ENCODE measurements around the gene RAI2. TPM values are rescaled to one million over a fixed set of nuclear protein-coding genes. Genes with fewer than 3 reads are reported as not detected.

Gene RAI2
- total and polyA plus RNA-seq, 2 experiments from 2014 or later: 0.83 to 0.99 TPM

- TF ChIP-seq REST (IDR thresholded peaks at IDR 0.05; ENCODE audit: unreplicated experiment): no peak
- no peak for TF ChIP-seq JUNB (IDR thresholded peaks at IDR 0.05; ENCODE audit: unreplicated experiment)
- TF ChIP-seq ETS1 (IDR thresholded peaks at IDR 0.05): no peak
- TF ChIP-seq STAT1 (IDR thresholded peaks at IDR 0.05; ENCODE audit: unreplicated experiment): no peak
- TF ChIP-seq EZH2phosphoT487 (IDR thresholded peaks at IDR 0.05; ENCODE audit: unreplicated experiment): no peak
- no peak for TF ChIP-seq NANOG (IDR thresholded peaks at IDR 0.05; ENCODE audit: borderline replicate concordance)
- TF ChIP-seq ZNF331 (CRISPR knock-in tag; IDR thresholded peaks at IDR 0.05; ENCODE audit: low read depth): no peak
- no peak for TF ChIP-seq EZH2 (IDR thresholded peaks at IDR 0.05; ENCODE audit: low read depth, unreplicated experiment)
- no peak for TF ChIP-seq ZNF114 (CRISPR knock-in tag; IDR thresholded peaks at IDR 0.05)
- no peak for TF ChIP-seq CREB1 (CRISPR knock-in tag; IDR thresholded peaks at IDR 0.05; ENCODE audit: low read depth)
- TF ChIP-seq POLR2AphosphoS5 (IDR thresholded peaks at IDR 0.05; ENCODE audit: low read depth): no peak
Measured at GRCh38 chrX:17774053-17774452, 87.0 kb downstream of the RAI2 start (continued).

DNA sequence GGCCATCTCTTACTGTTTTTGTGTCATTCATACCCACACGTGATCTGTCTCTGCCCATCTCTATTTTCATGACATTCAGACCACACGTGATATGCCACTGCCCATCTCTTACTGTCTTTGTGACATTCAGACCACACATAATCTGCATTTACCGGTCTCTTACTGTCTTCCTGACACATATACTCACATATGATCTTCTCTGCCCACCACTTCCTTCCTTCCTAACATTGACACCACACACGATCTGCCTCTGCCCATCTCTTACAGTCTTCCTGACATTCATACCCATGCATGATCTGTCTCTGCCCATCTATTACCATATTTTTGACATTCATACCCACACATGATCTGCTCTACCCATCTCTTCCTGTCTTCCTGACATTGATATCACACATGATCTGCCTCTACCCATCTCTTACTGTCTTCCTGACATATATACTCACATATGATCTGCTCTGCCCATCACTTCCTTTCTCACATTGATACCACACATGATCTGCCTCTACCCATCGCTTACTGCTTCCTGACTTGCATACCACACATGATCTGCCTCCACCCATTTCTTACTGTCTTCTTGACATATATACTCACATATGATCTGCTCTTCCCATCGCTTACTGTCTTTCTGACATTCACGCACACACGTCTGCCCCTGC lies 87.7 kb downstream of the RAI2 start:
- no peak for ATAC-seq
- no peak overlapping the region for H3K4me3 Mint-ChIP-seq
- no peak for TF ChIP-seq POLR2AphosphoS5 (IDR thresholded peaks at IDR 0.05; ENCODE audit: low read depth)
- no peak for TF ChIP-seq ETS1 (IDR thresholded peaks at IDR 0.05)
- no peak for TF ChIP-seq ZNF114 (CRISPR knock-in tag; IDR thresholded peaks at IDR 0.05)
- no peak for TF ChIP-seq EZH2phosphoT487 (IDR thresholded peaks at IDR 0.05; ENCODE audit: unreplicated experiment)
- TF ChIP-seq, protein P1, sequence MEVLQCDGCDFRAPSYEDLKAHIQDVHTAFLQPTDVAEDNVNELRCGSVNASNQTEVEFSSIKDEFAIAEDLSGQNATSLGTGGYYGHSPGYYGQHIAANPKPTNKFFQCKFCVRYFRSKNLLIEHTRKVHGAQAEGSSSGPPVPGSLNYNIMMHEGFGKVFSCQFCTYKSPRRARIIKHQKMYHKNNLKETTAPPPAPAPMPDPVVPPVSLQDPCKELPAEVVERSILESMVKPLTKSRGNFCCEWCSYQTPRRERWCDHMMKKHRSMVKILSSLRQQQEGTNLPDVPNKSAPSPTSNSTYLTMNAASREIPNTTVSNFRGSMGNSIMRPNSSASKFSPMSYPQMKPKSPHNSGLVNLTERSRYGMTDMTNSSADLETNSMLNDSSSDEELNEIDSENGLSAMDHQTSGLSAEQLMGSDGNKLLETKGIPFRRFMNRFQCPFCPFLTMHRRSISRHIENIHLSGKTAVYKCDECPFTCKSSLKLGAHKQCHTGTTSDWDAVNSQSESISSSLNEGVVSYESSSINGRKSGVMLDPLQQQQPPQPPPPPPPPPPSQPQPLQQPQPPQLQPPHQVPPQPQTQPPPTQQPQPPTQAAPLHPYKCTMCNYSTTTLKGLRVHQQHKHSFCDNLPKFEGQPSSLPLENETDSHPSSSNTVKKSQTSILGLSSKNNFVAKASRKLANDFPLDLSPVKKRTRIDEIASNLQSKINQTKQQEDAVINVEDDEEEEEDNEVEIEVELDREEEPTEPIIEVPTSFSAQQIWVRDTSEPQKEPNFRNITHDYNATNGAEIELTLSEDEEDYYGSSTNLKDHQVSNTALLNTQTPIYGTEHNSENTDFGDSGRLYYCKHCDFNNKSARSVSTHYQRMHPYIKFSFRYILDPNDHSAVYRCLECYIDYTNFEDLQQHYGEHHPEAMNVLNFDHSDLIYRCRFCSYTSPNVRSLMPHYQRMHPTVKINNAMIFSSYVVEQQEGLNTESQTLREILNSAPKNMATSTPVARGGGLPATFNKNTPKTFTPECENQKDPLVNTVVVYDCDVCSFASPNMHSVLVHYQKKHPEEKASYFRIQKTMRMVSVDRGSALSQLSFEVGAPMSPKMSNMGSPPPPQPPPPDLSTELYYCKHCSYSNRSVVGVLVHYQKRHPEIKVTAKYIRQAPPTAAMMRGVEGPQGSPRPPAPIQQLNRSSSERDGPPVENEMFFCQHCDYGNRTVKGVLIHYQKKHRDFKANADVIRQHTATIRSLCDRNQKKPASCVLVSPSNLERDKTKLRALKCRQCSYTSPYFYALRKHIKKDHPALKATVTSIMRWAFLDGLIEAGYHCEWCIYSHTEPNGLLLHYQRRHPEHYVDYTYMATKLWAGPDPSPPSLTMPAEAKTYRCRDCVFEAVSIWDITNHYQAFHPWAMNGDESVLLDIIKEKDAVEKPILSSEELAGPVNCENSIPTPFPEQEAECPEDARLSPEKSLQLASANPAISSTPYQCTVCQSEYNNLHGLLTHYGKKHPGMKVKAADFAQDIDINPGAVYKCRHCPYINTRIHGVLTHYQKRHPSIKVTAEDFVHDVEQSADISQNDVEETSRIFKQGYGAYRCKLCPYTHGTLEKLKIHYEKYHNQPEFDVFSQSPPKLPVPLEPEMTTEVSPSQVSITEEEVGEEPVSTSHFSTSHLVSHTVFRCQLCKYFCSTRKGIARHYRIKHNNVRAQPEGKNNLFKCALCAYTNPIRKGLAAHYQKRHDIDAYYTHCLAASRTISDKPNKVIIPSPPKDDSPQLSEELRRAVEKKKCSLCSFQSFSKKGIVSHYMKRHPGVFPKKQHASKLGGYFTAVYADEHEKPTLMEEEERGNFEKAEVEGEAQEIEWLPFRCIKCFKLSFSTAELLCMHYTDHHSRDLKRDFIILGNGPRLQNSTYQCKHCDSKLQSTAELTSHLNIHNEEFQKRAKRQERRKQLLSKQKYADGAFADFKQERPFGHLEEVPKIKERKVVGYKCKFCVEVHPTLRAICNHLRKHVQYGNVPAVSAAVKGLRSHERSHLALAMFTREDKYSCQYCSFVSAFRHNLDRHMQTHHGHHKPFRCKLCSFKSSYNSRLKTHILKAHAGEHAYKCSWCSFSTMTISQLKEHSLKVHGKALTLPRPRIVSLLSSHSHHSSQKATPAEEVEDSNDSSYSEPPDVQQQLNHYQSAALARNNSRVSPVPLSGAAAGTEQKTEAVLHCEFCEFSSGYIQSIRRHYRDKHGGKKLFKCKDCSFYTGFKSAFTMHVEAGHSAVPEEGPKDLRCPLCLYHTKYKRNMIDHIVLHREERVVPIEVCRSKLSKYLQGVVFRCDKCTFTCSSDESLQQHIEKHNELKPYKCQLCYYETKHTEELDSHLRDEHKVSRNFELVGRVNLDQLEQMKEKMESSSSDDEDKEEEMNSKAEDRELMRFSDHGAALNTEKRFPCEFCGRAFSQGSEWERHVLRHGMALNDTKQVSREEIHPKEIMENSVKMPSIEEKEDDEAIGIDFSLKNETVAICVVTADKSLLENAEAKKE (CRISPR knock-in tag; IDR thresholded peaks at IDR 0.05): no peak
- TF ChIP-seq EZH2 (IDR thresholded peaks at IDR 0.05; ENCODE audit: low read depth, unreplicated experiment): no peak

More for the DNA sequence above, 87.7 kb downstream of the RAI2 start:
- Histone ChIP-seq H3K27ac (ENCODE audit: low read depth) (no peak overlapping the region), H3K27me3 (ENCODE audit: insufficient read depth) (no peaks in the 10 kb centered on the region), H3K4me1 (ENCODE audit: insufficient read depth) (no peaks in the 10 kb centered on the region), H3K4me2 (no peak overlapping the region), H3K79me2 (replicated peaks; ENCODE audit: insufficient read depth) (no peaks in the 10 kb centered on the region), H4K20me1 (replicated peaks; ENCODE audit: insufficient read depth) (no peaks in the 10 kb centered on the region), H3K9me2 (ENCODE audit: insufficient read depth) (no peaks in the 10 kb centered on the region), H2AFZ (no peak overlapping the region), H3K4me3 (no peak overlapping the region), H3F3A (replicated peaks; ENCODE audit: low read depth) (no peaks in the 10 kb centered on the region), H3K36me3 (ENCODE audit: insufficient read depth) (no peaks in the 10 kb centered on the region)
- Mint-ChIP-seq H3K9me3 (no peaks in the 10 kb centered on the region), H3K4me1 (no peaks in the 10 kb centered on the region), H3K27me3 (ENCODE audit: insufficient read depth, low read depth, poor library complexity) (no peaks in the 10 kb centered on the region), H3K27ac (no peak overlapping the region), H3K36me3 (ENCODE audit: low read depth) (no peaks in the 10 kb centered on the region)
- DNase-seq (ENCODE audit: low spot score): no peak
